Esophagus muscularis mucosa (tissue), 4 donors: ENCODE measurements around the gene TCEANC2.

Experiments
- EP300 ChIP-seq: sonication (generic); formaldehyde crosslinking; IDR thresholded peaks from one replicate; pipeline ENCODE4 v1.6.1; 2017; ENCODE audit warnings: antibody characterized with exemption
- POLR2A ChIP-seq: fragments of 450-650 bp; IDR thresholded peaks from one replicate; pipeline ENCODE4 v1.6.1; 2017; ENCODE audit warnings: antibody characterized with exemption, moderate library complexity, mild to moderate bottlenecking, low read depth
- POLR2AphosphoS5 ChIP-seq, 2 donors: sonication (generic); formaldehyde crosslinking; IDR thresholded peaks; one replicate each; pipeline ENCODE4 v1.6.1; 2017; ENCODE audit warnings: antibody characterized with exemption in 2 of 2
- TF ChIP-seq, protein P1 (sequence below), 3 experiments: fragments of 200-600 bp in 2 of 3; fragments of 450-650 bp in 1 of 3; sonication (generic) in 2 of 3; IDR thresholded peaks; one replicate each; pipeline ENCODE4 v1.5.1; 2017 to 2019; ENCODE audit warnings: antibody characterized with exemption in 3 of 3, mild to moderate bottlenecking in 2 of 3, moderate library complexity in 1 of 3

DNA sequence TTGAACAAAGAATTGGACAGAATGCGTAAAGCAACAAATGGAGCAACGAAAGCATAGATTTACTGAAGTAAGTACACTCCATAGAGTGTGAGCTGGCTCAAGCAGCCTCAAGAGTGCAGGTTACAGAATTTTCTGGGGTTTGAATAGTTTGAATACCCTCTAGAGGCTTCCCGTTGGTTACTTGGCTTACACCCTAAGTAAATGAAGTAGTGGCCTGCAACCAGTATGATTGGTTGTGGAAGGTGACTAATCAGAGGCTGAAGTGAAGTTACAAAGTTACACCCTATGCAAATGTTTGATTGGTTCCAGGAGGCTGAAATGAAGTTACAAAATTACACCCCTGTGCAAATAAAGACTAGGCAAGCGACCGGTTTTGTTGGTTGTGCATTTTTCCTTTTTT, 10.9 kb downstream of the TCEANC2 start:
- TF ChIP-seq, protein P1, sequence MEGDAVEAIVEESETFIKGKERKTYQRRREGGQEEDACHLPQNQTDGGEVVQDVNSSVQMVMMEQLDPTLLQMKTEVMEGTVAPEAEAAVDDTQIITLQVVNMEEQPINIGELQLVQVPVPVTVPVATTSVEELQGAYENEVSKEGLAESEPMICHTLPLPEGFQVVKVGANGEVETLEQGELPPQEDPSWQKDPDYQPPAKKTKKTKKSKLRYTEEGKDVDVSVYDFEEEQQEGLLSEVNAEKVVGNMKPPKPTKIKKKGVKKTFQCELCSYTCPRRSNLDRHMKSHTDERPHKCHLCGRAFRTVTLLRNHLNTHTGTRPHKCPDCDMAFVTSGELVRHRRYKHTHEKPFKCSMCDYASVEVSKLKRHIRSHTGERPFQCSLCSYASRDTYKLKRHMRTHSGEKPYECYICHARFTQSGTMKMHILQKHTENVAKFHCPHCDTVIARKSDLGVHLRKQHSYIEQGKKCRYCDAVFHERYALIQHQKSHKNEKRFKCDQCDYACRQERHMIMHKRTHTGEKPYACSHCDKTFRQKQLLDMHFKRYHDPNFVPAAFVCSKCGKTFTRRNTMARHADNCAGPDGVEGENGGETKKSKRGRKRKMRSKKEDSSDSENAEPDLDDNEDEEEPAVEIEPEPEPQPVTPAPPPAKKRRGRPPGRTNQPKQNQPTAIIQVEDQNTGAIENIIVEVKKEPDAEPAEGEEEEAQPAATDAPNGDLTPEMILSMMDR (IDR thresholded peaks at IDR 0.05), result no peak
- TF ChIP-seq POLR2AphosphoS5 (IDR thresholded peaks at IDR 0.05) (no peak), EP300 (no peak), POLR2A (no peak)
